Measurements from ENCODE around the gene CACNA2D3. TPM values are rescaled to one million over a fixed set of nuclear protein-coding genes. Genes with fewer than 3 reads are reported as not detected.

CACNA2D3 gene
- total RNA-seq, 2 experiments from 2014 or later, result not detected

- ChIA-PET CTCF (ENCODE audit: unreplicated experiment) (no interaction called here), POLR2A (no interaction called here)
- H3K9me3 ChIP-seq (ENCODE audit: low read length), result no peaks in the 10 kb centered on the region
- no peak overlapping the region for H2AFZ ChIP-seq (ENCODE audit: low read length)
- no peaks in the 10 kb centered on the region for H3K9me2 ChIP-seq (ENCODE audit: insufficient read depth, low read length)
- BruUV-seq (replicated peaks), result no TSS peak
- TF ChIP-seq CTCF (conservative IDR thresholded peaks at IDR 0.05; ENCODE audit: low read length), result no peak
- TF ChIP-seq EZH2phosphoT487 (IDR thresholded peaks at IDR 0.05; ENCODE audit: borderline replicate concordance, low read depth, low read length), result no peak
- no peak for DNase-seq (ENCODE audit: low spot score)
- H3K27ac ChIP-seq (ENCODE audit: low read depth, low read length, poor library complexity, severe bottlenecking), result no peak overlapping the region
- H3K4me3 ChIP-seq (ENCODE audit: low read depth, low read length, poor library complexity, severe bottlenecking), result no peak overlapping the region
- intact Hi-C loops (cut with micrococcal nuclease; ENCODE audit: unreplicated experiment), result no loop called here
- H4K20me1 ChIP-seq (ENCODE audit: insufficient read depth, low read length), result no peaks in the 10 kb centered on the region
- H3K36me3 ChIP-seq (ENCODE audit: insufficient read depth, low read length), result no peaks in the 10 kb centered on the region
- H3K4me2 ChIP-seq (ENCODE audit: low read length), result no peak overlapping the region
- no peaks in the 10 kb centered on the region for H3K79me2 ChIP-seq (ENCODE audit: insufficient read depth, low read depth, low read length)
- no peaks in the 10 kb centered on the region for H3K4me1 ChIP-seq (ENCODE audit: insufficient read depth, low read length, poor library complexity, severe bottlenecking)
Observed at GRCh38 chr3:54649551-54649950, 527.2 kb downstream of the CACNA2D3 start.

- H2AFZ ChIP-seq (ENCODE audit: low read length), result no peak overlapping the region
- no peak overlapping the region for H3K4me3 ChIP-seq (ENCODE audit: low read depth, low read length, poor library complexity, severe bottlenecking)
- no peaks in the 10 kb centered on the region for H4K20me1 ChIP-seq (ENCODE audit: insufficient read depth, low read length)
- H3K4me1 ChIP-seq (ENCODE audit: insufficient read depth, low read length, poor library complexity, severe bottlenecking), result no peaks in the 10 kb centered on the region
- intact Hi-C loops (cut with micrococcal nuclease; ENCODE audit: unreplicated experiment), result no loop called here
- no TSS peak for BruUV-seq (replicated peaks)
- no peak for DNase-seq (ENCODE audit: low spot score)
- H3K27ac ChIP-seq (ENCODE audit: low read depth, low read length, poor library complexity, severe bottlenecking), result no peak overlapping the region
- ChIA-PET POLR2A (interaction anchor here (1.1 kb wide), 1 partner anchor 11 kb away, joined by 5 read pairs; no protein-coding TSS in a partner anchor), CTCF (ENCODE audit: unreplicated experiment) (no interaction called here)
- H3K36me3 ChIP-seq (ENCODE audit: insufficient read depth, low read length), result no peaks in the 10 kb centered on the region
- no peaks in the 10 kb centered on the region for H3K9me3 ChIP-seq (ENCODE audit: low read length)
- no peaks in the 10 kb centered on the region for H3K9me2 ChIP-seq (ENCODE audit: insufficient read depth, low read length)
- no peaks in the 10 kb centered on the region for H3K79me2 ChIP-seq (ENCODE audit: insufficient read depth, low read depth, low read length)
- no peak overlapping the region for H3K4me2 ChIP-seq (ENCODE audit: low read length)
- TF ChIP-seq EZH2phosphoT487 (IDR thresholded peaks at IDR 0.05; ENCODE audit: borderline replicate concordance, low read depth, low read length) (no peak), CTCF (conservative IDR thresholded peaks at IDR 0.05; ENCODE audit: low read length) (no peak)
Observed at GRCh38 chr3:54653456-54654195, 531.3 kb downstream of the CACNA2D3 start.

- Histone ChIP-seq H3K9me2 (ENCODE audit: insufficient read depth, low read length) (no peaks in the 10 kb centered on the region), H3K36me3 (ENCODE audit: insufficient read depth, low read length) (no peaks in the 10 kb centered on the region), H3K27ac (ENCODE audit: low read depth, low read length, poor library complexity, severe bottlenecking) (no peak overlapping the region), H3K4me2 (ENCODE audit: low read length) (no peak overlapping the region), H3K9me3 (ENCODE audit: low read length) (no peaks in the 10 kb centered on the region), H3K4me1 (ENCODE audit: insufficient read depth, low read length, poor library complexity, severe bottlenecking) (no peaks in the 10 kb centered on the region), H2AFZ (ENCODE audit: low read length) (no peak overlapping the region), H4K20me1 (ENCODE audit: insufficient read depth, low read length) (no peaks in the 10 kb centered on the region), H3K79me2 (ENCODE audit: insufficient read depth, low read depth, low read length) (no peaks in the 10 kb centered on the region), H3K4me3 (ENCODE audit: low read depth, low read length, poor library complexity, severe bottlenecking) (no peak overlapping the region)
- ChIA-PET CTCF (ENCODE audit: unreplicated experiment) (no interaction called here), POLR2A (no interaction called here)
- BruUV-seq (replicated peaks), result no TSS peak
- intact Hi-C loops (cut with micrococcal nuclease; ENCODE audit: unreplicated experiment), result no loop called here
- TF ChIP-seq CTCF (conservative IDR thresholded peaks at IDR 0.05; ENCODE audit: low read length), result no peak
- TF ChIP-seq EZH2phosphoT487 (IDR thresholded peaks at IDR 0.05; ENCODE audit: borderline replicate concordance, low read depth, low read length), result no peak
- DNase-seq (ENCODE audit: low spot score), result no peak
Observed at GRCh38 chr3:54654776-54655175, 532.4 kb downstream of the CACNA2D3 start.
